ENCODE data around the gene IMPDH2. TPM values are rescaled to one million over a fixed set of nuclear protein-coding genes. Genes with fewer than 3 reads are reported as not detected.

The IMPDH2 gene
- polyA plus RNA-seq, 4 donors, result 206 to 230 (median 208) TPM

DNA sequence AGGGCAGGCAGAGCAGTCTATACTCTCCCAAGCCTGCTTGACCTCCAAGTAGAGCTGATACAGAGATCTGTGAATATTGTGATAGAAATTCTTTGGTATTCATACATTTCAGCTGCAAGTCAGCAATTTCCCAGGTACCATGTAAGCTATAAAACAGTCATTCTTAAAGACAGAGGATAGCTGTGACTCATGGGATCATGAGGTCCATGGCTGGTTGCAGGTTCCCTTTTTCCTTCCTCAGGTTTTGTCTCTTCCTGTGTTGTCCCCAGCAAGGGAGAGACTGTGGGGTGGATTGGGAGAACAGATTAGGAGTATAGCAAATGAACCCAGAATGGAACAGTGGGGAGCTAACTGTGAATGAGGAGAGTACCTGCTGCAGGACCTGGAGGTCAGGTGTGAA lies 44.5 kb downstream of the IMPDH2 start:
- DNase-seq (ENCODE audit: low read depth in 4 of 4, low spot score in 3 of 4), result no peak

DNA sequence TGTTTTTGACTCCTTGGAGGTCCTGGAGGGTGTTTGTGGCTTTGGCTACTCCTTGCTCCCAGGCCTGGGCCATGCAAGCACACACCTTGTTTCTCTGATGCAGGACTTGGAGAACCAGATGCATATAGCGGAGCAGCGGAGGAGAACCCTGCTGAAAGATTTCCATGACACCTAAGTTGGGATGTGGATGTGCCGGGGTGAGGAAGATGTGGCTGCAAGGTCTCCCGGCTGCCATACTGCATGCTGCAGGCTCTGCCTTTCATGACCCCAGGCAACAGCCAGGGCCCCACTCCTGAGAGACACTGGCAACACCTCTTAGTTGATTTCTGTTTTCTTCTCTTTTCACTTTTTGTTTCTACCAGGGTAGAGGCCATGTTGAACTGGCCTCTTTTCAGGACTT lies 46.1 kb downstream of the IMPDH2 start:
- no peak for DNase-seq (ENCODE audit: low read depth in 4 of 4, low spot score in 3 of 4)

DNA sequence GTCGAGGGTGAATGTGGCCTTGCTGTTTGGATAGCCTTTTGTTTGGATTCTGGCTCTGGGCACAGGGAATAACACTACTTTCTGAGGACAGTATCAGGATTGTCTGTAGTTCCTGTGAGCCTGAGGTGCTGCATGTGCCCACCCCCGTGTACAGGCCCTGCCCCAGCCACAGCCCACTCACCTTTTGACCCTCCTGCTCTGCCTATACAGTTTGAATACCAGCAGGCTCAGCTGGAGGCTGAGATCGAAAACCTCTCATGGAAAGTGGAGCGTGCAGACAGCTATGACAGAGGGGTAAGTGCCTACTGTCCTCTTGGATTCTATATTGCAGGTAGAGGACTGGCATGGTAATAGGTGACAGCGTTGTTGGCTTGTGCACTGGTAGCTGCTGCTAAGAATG lies 46.5 kb downstream of the IMPDH2 start:
- no peak for DNase-seq (ENCODE audit: low read depth in 4 of 4, low spot score in 3 of 4)

DNA sequence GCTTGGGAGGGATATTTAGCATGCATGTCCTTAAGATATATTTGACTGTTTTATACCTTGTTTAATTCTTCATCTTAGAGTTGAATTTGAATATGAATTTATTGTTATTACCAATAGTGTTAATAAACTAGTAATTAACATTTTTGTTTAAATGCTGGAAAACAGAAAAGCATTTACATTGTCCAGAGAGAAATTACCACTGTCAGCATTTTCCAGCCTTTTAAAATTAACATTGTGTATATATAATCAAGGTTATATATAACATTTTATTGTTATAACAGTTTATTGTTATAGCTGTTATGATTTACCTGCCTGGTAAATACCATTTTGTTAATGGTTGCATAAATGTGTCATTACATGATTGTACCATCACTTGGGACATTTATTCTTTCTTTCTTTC lies 47.2 kb downstream of the IMPDH2 start:
- no peak for DNase-seq (ENCODE audit: low read depth in 4 of 4, low spot score in 3 of 4)

DNA sequence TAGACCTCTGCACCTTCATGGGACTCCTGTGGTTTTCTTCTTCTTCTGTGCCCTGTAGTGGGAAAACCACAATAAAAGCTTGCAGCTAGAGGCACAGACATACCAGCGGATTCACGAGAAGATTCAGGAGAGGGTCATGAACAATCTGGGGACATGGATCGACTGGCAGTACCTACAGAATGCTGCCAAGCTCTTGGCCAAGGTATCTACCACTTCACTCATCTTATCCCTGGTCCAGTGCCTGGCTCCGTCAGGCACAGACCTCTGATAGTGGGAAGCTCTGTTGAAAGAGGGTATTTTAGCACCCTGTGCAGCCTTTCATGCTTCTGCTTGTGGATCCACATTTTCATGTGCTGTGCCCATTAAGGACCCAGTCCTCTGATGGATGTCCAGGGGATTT lies 48.9 kb downstream of the IMPDH2 start:
- no peak for DNase-seq (ENCODE audit: low read depth in 4 of 4, low spot score in 3 of 4)

DNA sequence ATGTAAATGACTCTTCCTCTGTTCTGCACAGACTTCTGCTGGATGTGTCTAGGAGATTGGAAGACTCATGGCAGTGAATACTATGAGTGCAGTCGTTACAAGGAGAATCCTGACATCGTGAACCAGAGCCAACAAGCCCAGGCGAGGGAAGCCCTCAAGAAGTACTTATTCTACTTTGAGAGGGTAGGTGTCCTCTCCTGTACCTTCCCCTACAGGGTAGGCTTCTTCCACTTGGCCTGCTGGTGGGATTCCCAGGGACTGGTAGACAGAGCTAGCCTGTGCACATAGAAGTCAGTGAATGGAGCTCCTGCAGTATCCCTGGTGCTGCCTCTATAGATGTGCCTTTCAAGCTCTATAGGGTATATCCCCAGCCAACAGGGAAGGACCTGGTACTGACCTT lies 49.7 kb downstream of the IMPDH2 start:
- DNase-seq (ENCODE audit: low read depth in 4 of 4, low spot score in 3 of 4), result no peak

Other genes starting within 250 kb of the IMPDH2 start
- 10 to 100 TPM; 38.5 to 46.2 (median 43.8) TPM for gene PRKAR2A, start 181.5 kb downstream of the IMPDH2 start, polyA plus RNA-seq (ENCODE audit: insufficient read length in 4 of 4)
- 10 to 100 TPM; 17.9 to 20.6 (median 19.1) TPM for gene SLC25A20, start 130.5 kb downstream of the IMPDH2 start, polyA plus RNA-seq (ENCODE audit: insufficient read length in 4 of 4)
- gene ARIH2, start 110.6 kb downstream of the IMPDH2 start, polyA plus RNA-seq (ENCODE audit: insufficient read length in 4 of 4), result 10 to 100 TPM; 61.8 to 78.2 (median 68.3) TPM
- 10 to 100 TPM; 38.2 to 56.2 (median 41.4) TPM for gene P4HTM, start 39.2 kb downstream of the IMPDH2 start, polyA plus RNA-seq (ENCODE audit: insufficient read length in 4 of 4)
- 100 to 1,000 TPM; 180 to 201 (median 191) TPM for gene WDR6, start 22.0 kb downstream of the IMPDH2 start, polyA plus RNA-seq (ENCODE audit: insufficient read length in 4 of 4)
- gene DALRD3, start 10.8 kb downstream of the IMPDH2 start, polyA plus RNA-seq (ENCODE audit: insufficient read length in 4 of 4), result 10 to 100 TPM; 68.5 to 79.5 (median 71.9) TPM
- 10 to 100 TPM; 65.7 to 82.2 (median 71.2) TPM for gene NDUFAF3, start 7.3 kb downstream of the IMPDH2 start, polyA plus RNA-seq (ENCODE audit: insufficient read length in 4 of 4)
- gene QRICH1, start 64.7 kb upstream of the IMPDH2 start, polyA plus RNA-seq (ENCODE audit: insufficient read length in 4 of 4), result 10 to 100 TPM; 76.8 to 90.3 (median 89.5) TPM
- 100 to 1,000 TPM; 275 to 317 (median 282) TPM for gene QARS1, start 75.4 kb upstream of the IMPDH2 start, polyA plus RNA-seq (ENCODE audit: insufficient read length in 4 of 4)
- 10 to 100 TPM; 50.2 to 63.5 (median 57.6) TPM for gene USP19, start 91.4 kb upstream of the IMPDH2 start, polyA plus RNA-seq (ENCODE audit: insufficient read length in 4 of 4)
- 100 to 1,000 TPM; 359 to 408 (median 390) TPM for gene LAMB2, start 103.7 kb upstream of the IMPDH2 start, polyA plus RNA-seq (ENCODE audit: insufficient read length in 4 of 4)
- gene CCDC71, start 136.9 kb upstream of the IMPDH2 start, polyA plus RNA-seq (ENCODE audit: insufficient read length in 4 of 4), result 10 to 100 TPM; 23.3 to 28.8 (median 27.0) TPM
- gene KLHDC8B, start 142.2 kb upstream of the IMPDH2 start, polyA plus RNA-seq (ENCODE audit: insufficient read length in 4 of 4), result 10 to 100 TPM; 41.8 to 46.1 (median 43.8) TPM
- 10 to 100 TPM in 3 of 4 donors, 1 to 10 TPM in 1; 9.5 to 12.0 (median 11.5) TPM for gene C3orf62, start 247.8 kb upstream of the IMPDH2 start, polyA plus RNA-seq (ENCODE audit: insufficient read length in 4 of 4)